ENCODE measurements around the gene ZSWIM6.

- TF ChIP-seq CTCF (IDR thresholded peaks at IDR 0.05; ENCODE audit: poor library complexity) (no peak), EZH2 (IDR thresholded peaks at IDR 0.05; ENCODE audit: borderline replicate concordance) (no peak), EZH2phosphoT487 (IDR thresholded peaks at IDR 0.05; ENCODE audit: low read depth, severe bottlenecking, unreplicated experiment) (no peak)
Observed at GRCh38 chr5:61366497-61367240, 34.6 kb downstream of the ZSWIM6 start.
